Activated CD8-positive, alpha-beta memory T cell treated with anti-CD3 and anti-CD28 coated beads, Interleukin-2, amount 50 U/mL, for 48 hours (primary cell): ENCODE results near the gene SMIM32.

Experiments
- DNase-seq: peaks from one replicate; pipeline ENCODE4 v3.0.0-alpha.2; 2020

SMIM32 gene

DNA sequence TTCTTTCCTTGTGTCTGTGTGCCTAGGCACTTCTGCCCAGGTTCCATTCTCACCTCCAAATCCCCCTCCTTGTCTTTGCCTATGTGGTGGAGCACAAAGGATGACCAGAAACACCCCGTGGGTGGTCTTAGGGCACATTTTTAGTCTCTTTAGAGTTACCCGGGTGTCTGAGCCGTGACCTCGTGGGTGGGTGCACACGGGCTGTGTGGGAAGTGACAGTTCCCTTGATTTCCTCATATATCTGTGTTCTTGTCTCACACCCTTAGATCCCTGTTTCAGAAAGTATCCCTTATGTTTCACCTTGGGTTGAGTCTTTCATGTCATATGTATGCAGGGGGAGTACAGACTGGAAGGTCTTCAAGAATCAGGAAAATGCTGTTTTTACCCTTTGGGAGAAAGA lies 13.4 kb upstream of the SMIM32 start:
- no peak for DNase-seq

DNA sequence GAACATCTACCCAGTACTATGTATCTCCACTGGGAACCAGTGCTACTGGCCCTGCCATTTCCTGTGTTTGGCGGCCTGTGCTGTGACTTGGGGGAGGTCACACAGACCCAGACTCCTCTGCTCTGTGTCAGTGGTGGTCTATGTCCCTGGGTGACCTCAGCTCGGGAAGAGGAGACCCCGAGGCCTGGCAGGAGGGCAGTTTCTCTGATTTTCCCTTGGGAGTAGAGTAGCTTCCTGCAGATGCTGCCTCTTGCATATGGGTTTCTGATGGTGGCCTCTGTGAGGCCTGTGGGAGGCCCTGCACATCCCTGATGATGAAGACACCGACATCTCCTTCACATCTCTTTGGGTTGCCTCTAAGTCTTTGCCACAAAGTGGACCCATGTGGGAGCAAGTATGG lies 13.0 kb upstream of the SMIM32 start:
- DNase-seq, result no peak

DNA sequence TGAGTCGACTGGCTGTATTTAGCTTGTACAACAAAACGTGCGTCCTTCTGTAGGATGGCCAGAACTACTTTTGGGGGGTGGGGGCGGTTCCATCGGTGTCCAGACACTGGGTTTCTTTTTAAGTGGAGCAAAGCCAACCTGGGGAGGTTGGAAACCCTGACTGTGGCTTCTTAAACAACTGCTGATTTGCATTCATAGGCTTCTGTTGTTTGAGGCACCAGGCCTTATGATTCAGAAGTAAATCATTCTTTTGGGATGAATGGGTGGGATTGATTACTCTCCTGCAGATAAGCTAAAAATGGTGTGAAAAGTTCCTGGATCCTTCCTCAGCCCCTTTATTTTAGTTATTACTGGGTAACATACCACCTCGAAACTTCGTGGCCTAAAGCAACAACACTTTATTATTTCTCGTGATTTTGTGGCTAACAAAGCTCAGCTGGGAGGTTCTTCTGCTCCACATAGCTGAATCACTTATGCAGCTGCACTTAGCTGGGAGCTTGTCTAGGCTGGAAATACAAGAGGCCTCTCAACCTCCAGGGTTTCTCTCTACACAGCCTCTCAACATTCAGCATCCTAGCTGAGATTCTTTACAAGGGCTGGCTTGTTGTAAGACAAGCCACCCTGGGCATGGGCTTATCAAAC lies 12.2 kb upstream of the SMIM32 start:
- no peak for DNase-seq

DNA sequence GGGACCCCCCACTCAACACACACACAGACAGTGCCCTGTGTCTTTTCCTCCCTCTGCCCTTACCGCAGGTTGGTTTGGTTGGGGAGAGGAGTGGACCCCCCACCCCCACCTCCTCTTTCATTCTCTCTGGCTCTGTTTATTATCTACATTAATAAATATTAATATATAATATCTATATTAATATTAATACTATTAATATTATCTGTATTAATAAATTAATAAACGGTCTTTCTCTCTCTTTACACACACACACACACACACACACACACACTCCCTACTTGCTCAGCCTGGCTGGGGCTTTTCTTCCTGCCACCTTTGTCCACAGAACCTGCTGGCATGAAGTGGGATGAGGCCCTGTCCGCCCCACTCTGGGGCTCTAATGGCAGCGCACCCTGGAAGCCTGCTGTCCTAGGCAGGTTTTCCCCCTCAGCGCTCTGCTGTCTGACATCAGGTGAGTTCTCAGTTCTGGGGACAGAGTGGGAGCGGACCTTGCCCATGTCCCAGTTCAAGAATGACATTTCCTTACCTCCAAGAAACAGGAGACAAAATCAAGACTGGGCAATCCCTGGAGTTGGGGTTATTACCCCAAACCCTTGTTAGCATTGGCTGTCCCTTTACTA lies 10.5 kb upstream of the SMIM32 start:
- DNase-seq, result no peak

DNA sequence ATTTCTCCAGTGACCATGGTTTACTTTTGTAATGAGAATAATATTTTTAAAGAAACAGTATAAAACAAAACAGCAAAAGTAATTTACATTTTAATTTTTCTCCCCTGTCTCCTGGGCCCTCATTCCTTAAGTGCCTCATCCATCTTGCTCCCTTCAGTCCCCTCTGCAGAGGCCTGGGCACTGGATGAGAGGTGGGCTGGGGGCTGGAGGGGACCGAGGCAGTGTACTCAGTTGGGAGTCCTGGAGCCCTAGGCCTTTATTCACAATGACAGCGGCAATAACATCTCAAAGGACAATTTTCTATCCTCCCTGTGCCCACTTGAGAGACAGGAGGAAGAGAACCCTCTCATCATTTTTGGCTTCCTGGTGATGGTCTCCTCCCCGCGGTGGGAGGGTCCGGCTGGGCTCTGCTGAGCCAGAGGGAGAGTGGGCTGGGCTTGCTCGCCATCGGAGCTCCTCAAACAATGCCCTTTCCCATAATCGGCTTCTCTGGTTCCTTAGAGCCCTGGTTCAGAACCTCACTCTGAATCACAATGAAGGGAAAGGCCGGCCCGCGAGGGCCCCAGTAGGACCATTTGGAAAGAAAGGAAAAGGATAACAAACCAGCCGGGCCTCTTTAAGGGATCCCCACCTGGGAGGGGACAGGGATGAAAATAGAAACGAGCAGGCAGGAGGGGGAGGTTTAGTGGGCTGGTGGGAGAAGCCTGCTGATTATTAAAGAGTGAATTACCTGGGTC lies 9.7 kb upstream of the SMIM32 start:
- DNase-seq, result no peak

DNA sequence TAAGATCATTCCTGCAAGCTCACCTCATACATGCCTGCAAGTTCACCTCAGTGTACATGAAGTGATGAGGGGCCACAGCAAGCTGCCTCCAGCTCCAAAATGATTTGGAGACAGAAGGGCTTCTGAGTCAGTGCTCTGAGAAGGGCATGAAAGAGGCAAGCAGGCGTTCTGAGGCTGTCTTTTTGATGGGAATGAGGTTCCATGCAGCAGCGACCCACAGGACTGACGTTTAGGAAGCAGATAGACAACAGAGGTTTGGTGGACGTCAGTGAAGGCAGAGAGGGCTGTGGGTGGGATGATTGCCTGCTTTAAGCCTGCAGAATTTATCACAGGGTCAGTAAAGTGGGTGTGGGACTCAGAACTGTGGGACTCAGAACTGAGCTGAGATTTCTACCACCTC lies 8.9 kb upstream of the SMIM32 start:
- no peak for DNase-seq

DNA sequence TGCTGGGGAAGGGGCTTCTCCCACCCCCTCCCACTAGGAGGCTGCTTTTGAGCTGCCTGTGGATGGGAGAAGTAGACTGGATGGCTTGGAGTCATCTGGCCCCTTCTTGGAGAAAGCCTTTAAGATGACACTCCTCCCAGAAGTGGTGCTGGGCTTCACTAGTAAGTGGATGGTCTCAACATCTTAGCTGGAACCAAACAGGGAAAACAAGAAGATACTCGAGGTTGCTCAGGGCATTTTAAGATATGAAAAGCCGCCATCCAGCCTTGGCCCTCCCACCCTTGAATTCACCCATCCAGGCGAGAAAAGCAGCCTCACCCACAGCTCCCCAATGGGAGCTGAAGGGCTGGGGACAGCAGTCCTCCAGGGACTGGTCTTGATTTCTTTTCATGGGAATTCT lies 7.8 kb upstream of the SMIM32 start:
- no peak for DNase-seq

DNA sequence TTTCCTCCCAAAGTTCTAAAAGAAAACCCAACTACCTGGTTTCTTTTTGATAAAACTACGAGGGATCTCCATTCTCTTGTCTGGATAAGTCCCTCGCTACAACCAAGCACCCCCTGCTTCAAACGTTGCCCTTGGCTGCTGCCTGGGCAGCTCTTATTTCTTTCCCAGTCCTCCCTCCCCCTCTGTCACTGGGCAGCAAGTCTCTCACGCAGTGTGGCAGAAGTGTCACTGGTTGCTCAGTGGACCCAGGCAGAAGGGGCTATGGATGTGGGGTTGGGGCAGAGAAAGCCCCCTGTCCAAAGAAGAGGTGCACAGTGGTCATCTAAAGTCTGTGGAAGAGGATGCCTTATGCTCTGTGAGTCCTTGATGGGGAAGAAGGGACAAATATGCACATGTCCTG lies 7.2 kb upstream of the SMIM32 start:
- no peak for DNase-seq

DNA sequence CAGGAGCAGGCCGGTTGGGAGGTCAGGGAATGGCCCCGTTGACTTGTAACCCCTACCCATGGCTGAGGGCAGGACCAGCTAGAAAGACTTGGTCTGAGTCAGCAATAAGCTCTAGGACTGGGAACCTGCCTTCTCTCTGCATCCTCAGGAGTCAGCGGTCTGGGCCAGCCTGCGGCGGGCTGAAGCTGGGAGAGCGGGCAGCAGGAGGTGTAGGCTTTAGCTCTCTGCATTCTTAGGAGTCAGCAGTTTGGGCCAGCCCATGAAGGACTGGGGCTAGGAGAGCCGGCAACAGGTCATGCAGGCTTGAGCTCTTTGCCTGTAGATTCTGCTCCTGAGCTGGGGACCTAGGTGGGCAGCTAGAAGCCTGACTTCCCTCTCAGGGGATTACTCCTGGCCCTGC lies 6.4 kb upstream of the SMIM32 start:
- DNase-seq, result no peak

DNA sequence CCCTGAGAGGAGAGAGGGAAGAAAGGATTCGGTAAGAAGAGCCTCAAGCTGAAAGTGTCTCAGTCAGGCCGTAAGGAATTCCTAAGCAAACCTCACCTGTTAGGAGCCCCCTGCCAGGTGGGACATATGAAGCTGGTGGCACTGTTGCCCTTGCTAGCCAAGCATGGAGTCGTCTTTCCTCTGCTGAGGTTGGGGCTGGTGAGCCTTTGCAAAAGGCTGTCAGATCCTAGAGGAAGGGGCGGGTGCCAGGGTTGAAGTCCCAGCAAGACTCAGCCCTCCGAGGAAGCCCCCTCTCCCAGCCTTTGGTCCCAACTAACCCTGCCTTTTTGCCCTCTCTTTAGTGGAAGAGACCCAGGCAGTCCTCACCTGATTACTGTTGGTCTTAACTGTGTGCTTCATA lies 5.5 kb upstream of the SMIM32 start:
- no peak for DNase-seq

DNA sequence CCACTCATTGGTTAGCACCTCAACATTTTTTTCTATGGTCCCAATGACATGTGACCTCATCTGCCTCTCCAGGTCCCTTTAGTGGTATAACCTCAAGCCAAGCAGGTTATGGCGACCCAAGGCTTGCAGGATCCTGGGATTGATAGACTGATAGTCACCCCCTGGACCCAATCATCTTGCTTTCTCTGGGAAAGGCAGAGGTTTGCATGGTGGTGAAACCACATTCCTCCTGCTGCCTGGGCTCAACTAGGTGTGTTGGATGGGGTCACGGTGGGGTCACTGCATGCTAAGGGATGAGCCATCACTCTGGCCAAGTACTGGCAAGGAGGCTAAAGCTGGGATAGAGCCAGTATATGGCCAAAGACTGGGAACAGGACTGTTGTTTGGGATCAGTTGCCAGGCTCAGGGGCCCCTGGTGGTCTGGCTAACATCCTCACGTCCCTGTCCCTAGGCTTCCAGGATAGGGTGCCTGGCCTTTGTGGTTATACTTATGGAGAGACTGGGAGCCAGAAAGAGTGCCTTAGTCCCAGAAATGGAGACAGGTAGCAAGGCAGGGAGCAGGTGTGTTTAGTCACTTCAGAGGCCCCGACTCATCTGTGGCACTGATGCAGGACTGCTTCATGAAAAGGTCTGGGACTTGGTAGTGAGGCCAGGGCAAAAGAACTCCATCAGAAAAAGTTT lies 4.6 kb upstream of the SMIM32 start:
- DNase-seq, result no peak

DNA sequence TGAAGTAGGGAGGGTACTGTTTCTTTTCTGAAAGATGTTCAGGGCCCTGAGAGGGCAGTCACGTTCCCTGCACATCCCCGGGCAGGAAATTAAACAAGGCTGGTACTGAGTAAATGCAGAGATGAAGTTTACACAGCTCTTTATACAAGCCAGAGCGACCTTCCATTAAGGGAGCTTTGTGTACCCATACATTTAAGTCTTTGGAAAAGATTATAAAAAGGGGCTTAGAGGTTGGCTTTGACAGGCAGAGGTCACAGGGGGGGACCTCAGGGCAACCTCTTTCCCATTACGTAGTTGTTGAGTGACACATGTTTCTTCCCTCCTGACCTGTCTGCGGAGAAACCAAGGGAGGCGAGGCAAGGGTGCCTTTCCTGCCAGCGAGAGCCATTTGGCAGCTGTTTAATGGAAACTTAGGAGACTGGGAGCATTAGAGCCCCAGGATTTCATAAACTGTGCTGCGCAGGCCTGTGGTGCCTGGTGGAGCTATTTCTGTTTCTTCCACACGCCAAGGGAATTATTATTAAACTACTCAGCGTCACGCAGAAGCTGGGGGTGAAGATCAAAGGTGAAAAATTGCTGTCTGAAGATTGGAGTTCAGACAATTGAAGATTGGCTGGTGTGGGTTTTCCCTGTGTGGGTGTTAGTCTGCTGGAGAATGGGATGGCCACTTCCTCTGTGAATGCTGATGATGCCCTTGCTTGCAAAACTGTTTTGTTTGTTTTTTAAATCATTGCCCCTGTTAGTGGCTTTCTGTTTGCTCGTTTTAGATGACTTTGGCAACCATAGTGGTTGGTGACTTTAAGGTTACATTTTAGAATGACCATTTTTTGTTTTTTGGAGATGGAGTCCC lies 3.2 kb upstream of the SMIM32 start:
- DNase-seq, result no peak

DNA sequence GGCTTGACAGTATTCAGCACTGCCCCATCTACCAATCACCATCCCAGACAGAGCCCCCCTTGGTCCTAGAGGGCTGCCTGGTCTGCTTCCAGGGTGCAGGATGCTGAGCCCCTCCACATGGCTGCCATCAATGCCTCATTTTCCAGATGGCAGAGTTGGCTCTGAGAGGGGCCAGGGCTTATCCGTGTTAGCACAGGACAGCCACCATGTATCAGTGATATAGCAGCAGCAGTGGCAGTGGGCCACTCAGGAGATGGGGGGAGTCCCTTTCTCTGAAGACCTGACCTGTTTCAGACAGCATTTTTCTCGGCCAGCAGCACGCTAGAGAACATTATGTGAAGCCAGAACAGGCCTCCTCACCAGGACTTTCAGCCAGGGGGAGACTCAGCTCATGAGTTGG lies 1.6 kb upstream of the SMIM32 start:
- DNase-seq, result no peak

DNA sequence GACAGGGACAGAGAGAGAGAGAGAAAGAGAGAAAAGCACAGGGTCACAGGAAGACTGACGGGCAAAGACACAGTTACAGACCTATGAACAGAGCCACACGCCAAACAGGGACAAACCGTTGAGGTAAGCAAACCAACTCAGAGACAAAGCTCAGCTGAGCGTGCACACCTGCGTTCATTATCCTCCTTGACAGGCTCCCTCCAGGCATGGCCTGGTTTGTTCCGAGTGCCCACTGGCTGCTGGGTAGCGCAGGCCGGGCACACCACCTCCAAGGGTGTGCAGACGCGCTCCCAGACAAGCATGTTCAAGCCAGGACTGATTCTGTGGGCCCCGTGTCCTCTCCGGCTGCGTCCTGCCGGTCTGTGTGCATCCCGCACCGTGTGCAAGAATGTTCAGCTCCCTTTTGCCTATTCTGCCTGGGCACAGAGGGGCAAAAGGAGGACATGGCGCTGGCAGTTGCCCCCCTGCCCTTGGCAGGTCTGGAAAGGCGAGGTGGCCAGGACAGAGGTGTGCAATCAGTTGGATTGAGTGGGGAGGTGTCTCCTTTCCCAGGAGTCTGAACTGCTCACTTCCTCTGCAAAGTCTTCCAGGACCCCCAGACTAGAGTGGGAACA lies 467 bp upstream of the SMIM32 start:
- no peak for DNase-seq

DNA sequence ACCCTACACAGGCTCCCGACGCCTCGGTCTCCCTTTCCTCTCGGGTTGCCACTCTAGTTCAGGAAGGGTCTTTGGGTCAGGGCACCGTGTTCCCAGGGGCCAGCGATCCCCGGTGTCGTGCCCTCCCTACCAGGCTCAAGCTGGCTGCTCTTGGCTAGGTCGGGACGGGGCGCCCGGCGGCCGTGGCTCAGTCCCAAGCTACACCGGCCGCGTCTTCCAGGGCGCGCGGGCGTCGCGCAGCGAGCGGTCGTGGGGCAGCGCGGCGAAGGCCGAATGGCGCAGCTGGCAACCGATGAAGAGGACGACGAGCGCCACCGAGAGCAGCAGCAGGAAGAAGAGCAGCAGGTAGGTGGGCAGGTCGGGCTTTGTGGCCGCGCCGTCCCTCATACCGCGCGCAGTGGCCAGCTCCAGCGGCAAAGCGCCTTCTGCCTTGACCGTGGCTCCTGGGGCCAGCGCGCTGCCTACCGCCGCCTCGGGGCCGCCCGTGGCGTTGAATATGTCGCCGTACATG lies 892 bp downstream of the SMIM32 start:
- no peak for DNase-seq

DNA sequence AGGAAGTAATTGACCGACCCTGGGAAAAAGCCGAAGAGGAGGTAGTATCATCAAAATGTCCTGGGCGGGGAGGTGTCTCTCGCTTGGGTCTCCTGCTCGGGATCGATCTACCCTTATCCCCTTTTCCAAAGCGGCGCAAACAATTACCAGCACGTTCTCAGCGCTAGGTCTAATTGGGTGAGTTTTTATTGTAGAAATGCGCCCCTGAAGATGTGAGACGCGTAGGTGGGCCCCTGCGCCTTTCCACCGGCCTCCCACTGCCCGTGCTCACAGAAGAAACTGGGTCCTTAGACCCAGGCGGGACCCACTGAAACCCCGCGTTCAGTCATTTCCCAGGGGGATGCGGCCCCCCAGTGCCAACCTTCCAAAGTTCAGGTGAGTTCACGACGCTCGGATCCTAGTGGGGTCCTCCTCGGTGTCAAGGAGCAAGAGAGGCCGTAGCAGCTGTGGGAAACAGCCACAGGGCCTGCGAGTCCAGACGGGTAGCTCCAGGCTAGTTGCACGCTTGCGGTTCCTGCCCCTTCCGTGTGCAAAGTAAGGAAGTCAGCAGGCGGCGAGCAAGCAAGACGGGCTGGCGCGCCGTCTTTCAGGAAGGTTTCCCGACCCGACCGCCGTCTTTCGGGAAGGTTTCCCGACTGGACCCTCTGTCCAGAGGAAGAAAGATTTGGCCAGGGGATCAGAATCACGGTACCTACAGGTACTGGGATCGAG lies 1.5 kb downstream of the SMIM32 start:
- DNase-seq, result no peak

DNA sequence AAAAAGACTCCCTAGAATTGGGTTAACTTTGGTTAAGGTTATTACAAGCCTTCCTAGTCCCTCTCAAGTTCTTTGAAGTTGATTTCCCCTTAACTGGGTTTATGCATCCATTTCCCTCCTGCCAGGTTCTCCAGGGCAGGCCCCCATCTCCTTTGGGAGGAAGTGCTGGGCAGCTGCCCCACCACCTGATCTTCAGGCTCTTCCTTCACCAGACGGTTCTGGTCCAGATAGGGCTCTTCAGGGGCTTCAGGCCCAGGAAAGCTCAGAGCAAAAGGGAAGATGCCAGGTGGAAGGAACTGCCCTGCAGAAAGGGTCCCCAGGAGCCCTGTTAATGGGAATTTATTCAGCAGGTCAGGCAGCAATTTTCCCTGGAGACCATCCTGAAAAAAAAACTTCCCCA lies 2.1 kb downstream of the SMIM32 start:
- DNase-seq, result no peak

DNA sequence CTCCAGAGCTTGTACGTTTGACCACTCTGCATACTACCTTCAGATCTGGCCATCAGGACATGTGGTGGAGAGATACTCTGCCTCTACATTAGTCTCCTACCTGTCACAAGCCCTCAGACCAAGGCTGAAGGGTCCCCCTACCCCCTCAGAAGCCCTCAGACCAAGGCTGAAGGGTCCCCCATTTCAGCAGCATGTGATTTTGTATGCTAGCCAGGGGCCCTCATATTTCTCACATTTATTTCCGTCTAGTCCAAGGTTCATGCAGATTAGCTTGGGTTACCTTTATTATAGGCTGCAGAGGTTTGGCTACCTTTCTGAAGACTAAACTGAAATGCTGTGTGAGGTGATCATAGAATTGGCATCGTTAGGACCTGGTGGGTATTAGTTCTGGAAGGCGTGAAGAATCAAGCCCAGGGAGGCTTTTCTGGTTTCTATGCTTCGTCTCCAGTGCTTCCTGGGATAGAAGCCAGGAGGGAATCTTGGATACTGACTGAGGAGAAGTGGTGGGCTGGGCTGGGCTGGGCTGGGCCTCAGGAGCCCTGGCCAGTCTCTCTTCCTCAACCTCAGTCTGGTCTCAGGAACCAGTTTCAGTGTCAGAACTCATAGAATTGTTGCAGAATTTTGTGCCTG lies 2.8 kb downstream of the SMIM32 start:
- no peak for DNase-seq

DNA sequence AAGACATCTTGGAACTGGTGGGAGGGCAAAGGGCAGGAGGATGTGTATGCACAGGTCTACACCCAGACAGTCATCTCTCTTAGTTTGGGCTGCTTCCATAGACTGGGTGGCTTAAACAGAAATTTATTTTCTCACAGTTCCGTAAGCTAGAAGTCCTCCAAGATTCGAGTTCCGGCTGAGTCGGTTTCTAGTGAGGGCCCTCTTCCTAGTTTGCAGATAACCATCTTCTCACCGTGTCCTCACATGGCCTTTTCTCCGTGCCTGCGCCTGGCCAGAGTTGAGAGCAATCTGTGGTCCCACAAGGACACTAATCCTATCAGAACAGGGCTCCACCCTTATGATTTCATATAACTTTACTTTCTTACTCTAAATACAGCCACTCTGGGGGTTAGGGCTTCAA lies 4.1 kb downstream of the SMIM32 start:
- DNase-seq, result no peak

DNA sequence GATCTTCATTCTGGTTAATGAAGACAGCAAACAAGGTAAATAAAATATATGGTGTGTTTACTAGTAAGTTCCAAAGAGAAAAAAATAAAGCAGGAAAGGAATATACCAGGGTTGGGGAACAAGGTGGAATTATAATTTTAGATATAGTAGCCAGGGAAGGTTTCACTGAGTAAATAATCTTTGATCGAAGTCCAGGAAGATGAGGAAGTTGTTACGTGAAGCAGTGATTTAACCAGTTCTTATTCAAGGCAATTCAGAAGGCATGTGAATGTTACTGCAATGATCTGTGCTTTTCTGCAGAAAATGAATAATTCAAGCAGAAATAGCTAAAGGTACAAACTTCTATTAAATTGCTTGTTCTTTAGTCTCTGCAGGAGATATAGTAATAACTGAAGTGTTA lies 6.2 kb downstream of the SMIM32 start:
- DNase-seq, result no peak
